ENCODE results near the gene POLR1C.

GRCh38 chr6:43477235-43478007 lies 39.5 kb upstream of the POLR1C start, which contains the start of gene TJAP1:
- TF ChIP-seq CTCF (IDR thresholded peaks at IDR 0.05; ENCODE audit: insufficient read depth, low read length, poor library complexity, severe bottlenecking) (no peak), EZH2phosphoT487 (conservative IDR thresholded peaks at IDR 0.05; ENCODE audit: low read length) (no peak)
